HG03571 (cell line): Measurements from ENCODE around the gene COQ8A.

Experiments used
- ATAC-seq: cut with Tn5 transposase; IDR thresholded peaks from one replicate; pipeline ENCODE4 v1.9.1; 2021; ENCODE audit not compliant: unreplicated experiment

COQ8A gene

GRCh38 chr1:226971765-226972164, 31.7 kb downstream of the COQ8A start:
- no peak for ATAC-seq

DNA sequence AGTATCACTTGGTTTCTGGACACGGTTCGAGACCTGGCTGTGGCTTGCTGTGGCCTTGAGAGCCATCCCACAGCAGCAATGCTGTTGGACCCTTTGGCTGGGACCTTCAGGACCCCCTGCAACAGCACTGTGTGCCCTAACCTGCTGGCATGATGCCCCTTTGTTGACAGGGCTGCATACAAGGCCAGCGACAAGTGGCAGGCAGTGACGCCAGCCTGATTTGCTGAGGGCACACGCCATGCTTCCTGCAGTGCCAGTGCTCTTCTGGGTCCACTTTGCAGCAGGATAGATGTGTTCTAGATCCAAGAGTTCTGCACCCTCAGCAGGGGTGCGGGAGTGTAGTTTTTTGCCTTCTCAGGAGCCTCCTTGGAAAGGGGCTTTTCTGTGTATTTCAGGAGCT, 32.8 kb downstream of the COQ8A start:
- ATAC-seq = no peak

GRCh38 chr1:226973371-226973897, 33.3 kb downstream of the COQ8A start:
- no peak for ATAC-seq

- no peak for ATAC-seq
These were observed 33.9 kb downstream of the COQ8A start for GRCh38 chr1:226973898-226974543.

DNA sequence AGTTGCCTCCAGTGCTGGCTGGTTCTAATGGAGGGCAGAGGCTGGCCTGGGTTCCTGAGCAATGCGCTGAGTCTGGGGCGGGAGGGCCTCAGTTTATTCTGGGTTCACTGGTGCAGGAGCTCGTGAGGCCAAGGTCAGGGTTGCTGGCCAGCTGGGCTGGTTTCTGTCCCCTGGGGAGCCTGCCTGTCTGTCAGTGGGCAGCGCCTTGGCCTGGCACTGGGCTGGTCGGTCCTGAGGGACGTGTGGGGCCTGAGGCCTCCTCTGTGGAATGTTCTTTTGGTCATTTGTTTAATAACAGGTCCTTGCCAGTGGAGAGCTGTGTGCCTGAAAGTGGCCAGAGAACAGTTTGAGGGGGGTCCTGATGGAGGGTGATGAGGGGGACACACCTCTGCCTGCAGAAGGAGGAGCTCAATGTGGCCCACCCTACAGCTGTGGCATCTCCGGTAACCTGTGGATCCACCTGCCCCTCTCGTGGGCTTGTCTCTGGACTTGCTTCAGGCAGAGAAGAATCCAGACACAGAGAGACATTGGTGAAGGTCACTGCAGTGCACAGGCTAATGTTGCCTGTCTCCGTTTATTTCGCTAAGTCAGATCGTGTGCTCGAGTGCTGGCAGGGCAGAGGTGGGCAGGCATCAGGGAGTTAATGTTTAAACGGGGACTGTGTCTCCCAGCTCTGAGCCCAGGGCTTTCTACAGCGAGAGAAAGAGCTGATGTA, 34.6 kb downstream of the COQ8A start:
- no peak for ATAC-seq

DNA sequence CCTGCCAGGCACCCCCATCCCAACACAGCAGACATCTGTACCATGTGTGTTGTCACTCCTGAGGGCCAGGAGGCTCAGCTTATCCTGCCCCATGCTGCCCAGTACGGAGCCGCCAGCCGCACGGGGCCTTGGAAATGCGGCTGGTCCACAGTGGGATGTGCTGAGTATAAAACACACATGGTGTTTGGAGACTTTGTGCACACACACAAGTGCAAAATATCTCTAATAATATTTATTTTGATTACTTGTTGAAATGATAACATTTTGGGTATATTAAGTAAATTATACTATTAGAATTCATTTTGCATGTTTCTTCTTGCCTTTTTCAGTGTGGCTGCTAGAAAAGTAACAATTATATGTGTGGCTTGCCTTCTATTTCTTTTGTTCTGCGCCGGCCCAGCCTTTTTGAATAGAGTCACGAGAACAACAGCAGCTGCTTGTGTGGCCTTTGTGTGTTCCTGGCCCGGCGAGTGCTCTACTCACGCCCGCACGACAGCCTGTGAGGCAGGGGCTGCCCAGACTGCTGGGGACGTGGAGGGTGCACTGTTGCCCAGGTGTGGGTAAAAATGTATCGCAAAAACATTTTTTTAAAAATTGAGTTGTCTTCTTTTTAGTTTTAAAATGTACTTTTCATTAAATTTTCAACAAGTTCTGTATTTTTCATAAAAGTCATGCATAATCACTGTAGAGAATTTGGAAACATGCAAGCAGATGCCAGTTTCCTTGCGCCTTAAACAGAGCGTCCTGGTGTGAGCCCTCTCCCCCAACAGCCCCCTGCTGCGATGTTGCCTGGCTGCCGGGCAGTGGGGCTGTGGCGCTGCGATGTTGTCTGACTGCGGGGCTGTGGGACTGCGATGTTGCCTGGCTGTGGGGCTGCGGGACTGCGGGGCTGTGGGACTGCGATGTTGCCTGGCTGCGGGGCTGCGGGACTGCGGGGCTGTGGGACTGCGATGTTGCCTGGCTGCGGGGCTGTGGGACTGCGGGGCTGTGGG, 35.5 kb downstream of the COQ8A start:
- no peak for ATAC-seq

DNA sequence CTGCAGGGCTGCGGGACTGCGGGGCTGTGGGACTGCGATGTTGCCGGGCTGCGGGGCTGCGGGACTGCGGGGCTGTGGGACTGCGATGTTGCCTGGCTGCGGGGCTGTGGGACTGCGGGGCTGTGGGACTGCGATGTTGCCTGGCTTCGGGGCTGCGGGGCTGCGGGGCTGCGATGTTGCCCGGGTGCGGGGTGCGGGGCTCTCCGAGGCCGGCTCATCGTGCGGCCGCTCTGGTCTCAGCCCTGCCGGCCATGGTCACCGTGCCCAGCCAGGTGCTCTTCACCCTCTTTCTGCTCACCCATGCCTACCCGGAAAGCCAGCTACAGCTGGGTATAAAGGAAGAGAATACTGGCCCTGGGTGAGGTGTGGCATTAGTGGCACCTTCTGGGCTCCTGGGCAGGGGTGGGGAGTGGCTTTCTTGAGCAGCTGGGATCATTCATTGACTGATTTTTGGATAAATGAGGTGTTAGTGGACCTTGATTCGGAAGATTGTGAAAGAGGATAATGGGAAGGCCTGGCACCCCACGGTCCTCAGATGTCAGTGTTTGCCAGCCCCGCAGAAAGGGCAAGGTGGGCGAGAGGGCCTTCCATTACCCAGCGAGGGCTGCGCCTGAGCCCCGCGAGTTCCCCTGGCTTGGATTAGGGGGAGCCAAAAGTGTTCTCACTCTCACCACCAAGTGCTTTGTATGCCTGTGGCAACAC, 36.3 kb downstream of the COQ8A start:
- ATAC-seq = no peak

- ATAC-seq = no peak
These were observed 37.0 kb downstream of the COQ8A start for GRCh38 chr1:226976978-226977642.

GRCh38 chr1:226977643-226978431, 37.7 kb downstream of the COQ8A start:
- no peak for ATAC-seq

DNA sequence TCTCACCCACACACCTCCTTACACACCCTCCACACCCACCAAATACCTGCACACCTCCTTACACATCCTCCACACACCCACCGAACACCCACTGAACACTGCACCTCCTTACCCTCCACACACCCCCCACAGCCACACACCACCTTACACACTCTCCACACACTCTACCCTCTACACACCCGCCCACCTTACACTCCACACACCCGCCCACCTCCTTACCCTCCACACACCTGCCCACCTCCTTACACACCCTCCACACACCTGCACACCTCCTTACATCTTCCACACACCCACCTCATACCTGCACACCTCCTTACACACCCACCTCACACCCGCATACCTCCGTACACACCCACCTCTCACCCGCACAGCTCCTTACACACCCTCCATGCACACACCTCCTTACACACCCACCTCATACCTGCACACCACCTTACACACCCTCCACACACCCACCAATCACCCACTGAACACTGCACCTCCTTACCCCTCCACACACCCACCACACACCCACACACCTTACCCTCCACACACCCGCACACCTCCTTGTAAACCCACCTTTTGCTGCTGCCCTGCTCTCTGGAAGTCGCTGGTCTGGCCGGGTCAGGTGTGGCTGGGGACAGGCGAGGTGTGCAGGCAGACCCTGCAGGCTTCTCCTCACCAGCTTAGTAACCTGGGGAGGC, 38.5 kb downstream of the COQ8A start:
- no peak for ATAC-seq

DNA sequence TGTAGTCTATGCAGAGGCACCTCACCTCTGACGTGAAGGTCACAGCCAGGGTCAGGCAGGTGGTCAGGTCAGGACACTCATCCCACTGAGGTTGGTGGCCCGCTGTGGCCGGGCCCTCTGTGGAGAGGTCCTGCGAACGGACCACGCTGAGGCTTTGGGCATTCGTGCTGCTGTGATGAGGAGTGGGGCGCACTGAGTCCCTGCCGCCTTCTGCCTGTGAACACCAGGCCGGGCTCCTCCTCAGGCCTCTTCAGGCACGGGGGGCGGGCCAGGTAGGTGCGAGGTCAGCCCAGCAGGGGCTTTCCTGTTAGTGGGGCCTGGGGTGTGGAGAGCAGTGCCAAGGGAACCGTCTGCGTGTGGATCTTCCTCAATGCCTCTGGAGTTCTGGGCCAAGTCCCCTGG, 39.0 kb downstream of the COQ8A start:
- ATAC-seq = no peak

DNA sequence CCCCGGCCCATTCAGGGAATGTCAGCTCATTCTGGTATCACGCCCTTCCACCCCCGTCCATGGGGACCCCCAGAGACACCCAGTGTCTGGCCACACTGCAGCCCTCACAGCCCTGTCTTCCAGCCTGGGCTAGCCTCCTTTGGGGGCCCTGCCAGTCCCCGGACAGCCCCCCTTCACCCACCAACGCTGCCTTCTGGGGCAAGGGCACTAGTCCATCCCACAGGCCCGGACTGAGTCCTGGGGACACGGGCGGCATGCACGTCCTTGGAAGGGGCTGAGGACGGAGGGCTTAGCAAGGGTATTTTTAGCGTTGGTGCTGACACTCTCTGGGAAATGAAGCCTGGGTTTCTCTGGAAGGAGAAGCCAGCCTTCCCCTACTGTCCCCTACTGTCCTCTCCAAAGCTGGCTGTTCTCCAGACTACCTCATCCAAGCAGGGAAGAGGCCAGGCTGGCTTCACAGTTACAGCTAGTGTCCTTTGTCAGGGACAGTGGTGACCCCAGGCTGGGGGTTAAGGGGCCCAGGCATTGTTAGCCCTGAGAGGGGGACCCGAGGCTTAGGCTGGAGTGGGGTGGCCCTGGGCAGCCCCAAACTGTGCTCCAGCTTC, 39.5 kb downstream of the COQ8A start:
- ATAC-seq = no peak

- ATAC-seq = no peak
These were observed 40.0 kb downstream of the COQ8A start for GRCh38 chr1:226980122-226980560.

GRCh38 chr1:226980565-226981385, 40.7 kb downstream of the COQ8A start:
- no peak for ATAC-seq

- ATAC-seq = no peak
These were observed 41.3 kb downstream of the COQ8A start for GRCh38 chr1:226981386-226981817.

- no peak for ATAC-seq
These were observed 41.7 kb downstream of the COQ8A start for GRCh38 chr1:226981838-226982237.

DNA sequence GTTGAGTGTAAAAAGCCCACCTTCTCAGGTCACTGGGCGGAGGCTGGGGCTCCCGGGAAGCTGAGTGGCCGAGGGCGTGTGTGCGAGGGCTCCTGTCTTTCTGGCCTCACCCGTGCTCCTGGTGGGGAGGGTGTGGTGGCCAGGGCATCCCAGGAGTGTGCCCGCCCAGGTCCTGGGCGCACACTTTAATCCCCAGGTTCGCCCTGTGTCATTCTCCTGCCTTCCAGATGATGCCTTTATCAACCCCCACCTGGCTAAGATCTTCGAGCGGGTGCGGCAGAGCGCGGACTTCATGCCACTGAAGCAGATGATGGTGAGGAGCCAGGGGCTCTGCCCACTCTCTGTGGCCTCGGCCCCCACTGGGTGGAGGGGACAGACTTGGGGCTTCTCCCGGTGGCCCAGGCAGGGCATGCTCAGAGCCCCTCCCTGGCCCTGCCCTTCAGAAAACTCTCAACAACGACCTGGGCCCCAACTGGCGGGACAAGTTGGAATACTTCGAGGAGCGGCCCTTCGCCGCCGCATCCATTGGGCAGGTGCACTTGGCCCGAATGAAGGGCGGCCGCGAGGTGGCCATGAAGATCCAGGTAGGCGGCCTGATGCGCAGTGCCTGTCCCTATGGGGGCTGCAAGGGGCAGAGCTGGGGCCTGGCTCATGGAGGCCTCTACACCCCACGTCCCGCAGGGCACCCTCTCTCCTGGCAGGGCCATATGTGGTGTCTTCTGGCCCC, 42.5 kb downstream of the COQ8A start:
- no peak for ATAC-seq
